MM.1S (cell line): ENCODE data around the gene ADCY10.

Experiments used
- CTCF ChIP-seq: fragments of 300-600 bp; sonication (generic); IDR thresholded peaks from 2 replicates; pipeline ENCODE4 v1.5.1; 2016; ENCODE audit warnings: antibody characterized with exemption, low read length, mixed read lengths
- EZH2 ChIP-seq: fragments of 300-600 bp; sonication (generic); optimal IDR thresholded peaks from 2 replicates; pipeline ENCODE3; 2017; ENCODE audit warnings: low read depth, mild to moderate bottlenecking, antibody characterized with exemption, low read length, mixed read lengths

GRCh38 chr1:167761400-167761799 is 152.5 kb downstream of the ADCY10 start:
- TF ChIP-seq CTCF (no peak), EZH2 (no peak)
